Measurements from ENCODE around the gene PSMA1.

The PSMA1 gene

GRCh38 chr11:14500181-14500651 lies 20.0 kb downstream of the PSMA1 start:
- H3K4me3 ChIP-seq, result peak overlapping the region; percentile 82
- no peak for TF ChIP-seq Cebpa-rat (IDR thresholded peaks at IDR 0.05)

GRCh38 chr11:14499560-14500180 lies 20.5 kb downstream of the PSMA1 start, which contains the start of gene COPB1:
COPB1 (minus strand) TSS chr11:14499811; CDS start chr11:14498928, 883 bp downstream.
- TF ChIP-seq Cebpa-rat (IDR thresholded peaks at IDR 0.05), result no peak

More at GRCh38 chr11:14500181-14500651, 20.0 kb downstream of the PSMA1 start:
- H3K4me1 ChIP-seq, result peaks cover 21% of the 10 kb centered on the region
- peak overlapping the region; percentile 68 for H3K27ac ChIP-seq
- H3K4me2 ChIP-seq, result peak overlapping the region; percentile 85
- H3K36me3 ChIP-seq, result peaks cover 48% of the 10 kb centered on the region
- H3K27me3 ChIP-seq, result no peaks in the 10 kb centered on the region
- H3K9me3 ChIP-seq, result no peaks in the 10 kb centered on the region
- H3K9ac ChIP-seq, result peak overlapping the region; percentile 84
- peaks cover 32% of the 10 kb centered on the region for H4K20me1 ChIP-seq

GRCh38 chr11:14499178-14499559 lies 21.0 kb downstream of the PSMA1 start:
- Histone ChIP-seq H3K4me3 (peak overlapping the region; percentile 82), H3K4me1 (peaks cover 21% of the 10 kb centered on the region), H3K36me3 (peaks cover 48% of the 10 kb centered on the region), H3K4me2 (peak overlapping the region; percentile 86), H3K9me3 (no peaks in the 10 kb centered on the region), H4K20me1 (peaks cover 40% of the 10 kb centered on the region), H3K9ac (peak overlapping the region; percentile 84), H3K27me3 (no peaks in the 10 kb centered on the region), H3K27ac (peak overlapping the region; percentile 68)
- no peak for TF ChIP-seq Cebpa-rat (IDR thresholded peaks at IDR 0.05)

More at GRCh38 chr11:14499560-14500180, 20.5 kb downstream of the PSMA1 start, which contains the start of gene COPB1:
- peaks cover 38% of the 10 kb centered on the region for H4K20me1 ChIP-seq
- peak within 1 kb of the TSS; percentile 86 for H3K4me2 ChIP-seq
- H3K9ac ChIP-seq, result peak within 1 kb of the TSS; percentile 84
- peak within 1 kb of the TSS; percentile 68 for H3K27ac ChIP-seq
- H3K36me3 ChIP-seq, result peaks cover 48% of the 10 kb centered on the region
- H3K4me3 ChIP-seq, result peak within 1 kb of the TSS; percentile 82
- peaks cover 21% of the 10 kb centered on the region for H3K4me1 ChIP-seq
- no peaks in the 10 kb centered on the region for H3K9me3 ChIP-seq
- no peaks in the 10 kb centered on the region for H3K27me3 ChIP-seq

- H3K4me3 ChIP-seq, result no peak overlapping the region
- peaks cover 100% of the 10 kb centered on the region for H3K36me3 ChIP-seq
- H3K27me3 ChIP-seq, result no peaks in the 10 kb centered on the region
- H3K9ac ChIP-seq, result no peak overlapping the region
- H3K9me3 ChIP-seq, result no peaks in the 10 kb centered on the region
- H4K20me1 ChIP-seq, result peaks cover 36% of the 10 kb centered on the region; the same call in 1 of the 2 replicates
- H3K4me2 ChIP-seq, result no peak overlapping the region
- no peak for TF ChIP-seq Cebpa-rat (IDR thresholded peaks at IDR 0.05)
- H3K27ac ChIP-seq, result no peak overlapping the region
- H3K4me1 ChIP-seq, result no peaks in the 10 kb centered on the region
These were observed 39.5 kb downstream of the PSMA1 start for GRCh38 chr11:14480716-14481115.

- H3K4me1 ChIP-seq, result no peaks in the 10 kb centered on the region
- TF ChIP-seq Cebpa-rat (IDR thresholded peaks at IDR 0.05), result no peak
- no peak overlapping the region for H3K9ac ChIP-seq
- H3K9me3 ChIP-seq, result no peaks in the 10 kb centered on the region
- no peak overlapping the region for H3K27ac ChIP-seq
- no peak overlapping the region for H3K4me2 ChIP-seq
- H4K20me1 ChIP-seq, result peaks cover 50% of the 10 kb centered on the region
- no peaks in the 10 kb centered on the region for H3K27me3 ChIP-seq
- no peak overlapping the region for H3K4me3 ChIP-seq
- H3K36me3 ChIP-seq, result peaks cover 99% of the 10 kb centered on the region
These were observed 49.1 kb downstream of the PSMA1 start for GRCh38 chr11:14471127-14471526.

- no peaks in the 10 kb centered on the region for H3K9me3 ChIP-seq
- no peak overlapping the region for H3K4me2 ChIP-seq
- H3K27ac ChIP-seq, result no peak overlapping the region
- no peaks in the 10 kb centered on the region for H3K27me3 ChIP-seq
- peaks cover 96% of the 10 kb centered on the region for H3K36me3 ChIP-seq
- H3K4me1 ChIP-seq, result no peaks in the 10 kb centered on the region
- TF ChIP-seq Cebpa-rat (IDR thresholded peaks at IDR 0.05), result no peak
- 0 out of 2 replicates have a peak, but pooled peaks cover 6% of the 10 kb centered on the region for H4K20me1 ChIP-seq
- no peak overlapping the region for H3K4me3 ChIP-seq
- H3K9ac ChIP-seq, result no peak overlapping the region
These were observed 56.6 kb downstream of the PSMA1 start for GRCh38 chr11:14463623-14464022.

GRCh38 chr11:14460147-14460546 lies 60.0 kb downstream of the PSMA1 start:
- Histone ChIP-seq H4K20me1 (no peaks in the 10 kb centered on the region), H3K9me3 (no peaks in the 10 kb centered on the region), H3K36me3 (peaks cover 90% of the 10 kb centered on the region), H3K27ac (no peak overlapping the region), H3K4me3 (no peak overlapping the region), H3K27me3 (no peaks in the 10 kb centered on the region), H3K4me2 (no peak overlapping the region), H3K9ac (no peak overlapping the region), H3K4me1 (no peaks in the 10 kb centered on the region)
- TF ChIP-seq Cebpa-rat (IDR thresholded peaks at IDR 0.05), result no peak

- no peak overlapping the region for H3K27ac ChIP-seq
- no peaks in the 10 kb centered on the region for H4K20me1 ChIP-seq
- H3K27me3 ChIP-seq, result no peaks in the 10 kb centered on the region
- no peak for TF ChIP-seq Cebpa-rat (IDR thresholded peaks at IDR 0.05)
- H3K9me3 ChIP-seq, result no peaks in the 10 kb centered on the region
- H3K36me3 ChIP-seq, result peaks cover 81% of the 10 kb centered on the region
- no peak overlapping the region for H3K4me2 ChIP-seq
- H3K9ac ChIP-seq, result no peak overlapping the region
- no peaks in the 10 kb centered on the region for H3K4me1 ChIP-seq
- no peak overlapping the region for H3K4me3 ChIP-seq
These were observed 61.8 kb downstream of the PSMA1 start for GRCh38 chr11:14458377-14458776.

- no peak for TF ChIP-seq Cebpa-rat (IDR thresholded peaks at IDR 0.05)
- no peaks in the 10 kb centered on the region; the same call in 1 of the 2 replicates for H3K9me3 ChIP-seq
- no peak overlapping the region for H3K4me3 ChIP-seq
- no peak overlapping the region for H3K4me2 ChIP-seq
- H3K9ac ChIP-seq, result no peak overlapping the region
- no peak overlapping the region for H3K27ac ChIP-seq
- H3K27me3 ChIP-seq, result no peaks in the 10 kb centered on the region
- peaks cover 11% of the 10 kb centered on the region for H3K4me1 ChIP-seq
- H3K36me3 ChIP-seq, result peaks cover 75% of the 10 kb centered on the region
- H4K20me1 ChIP-seq, result no peaks in the 10 kb centered on the region
These were observed 64.3 kb downstream of the PSMA1 start for GRCh38 chr11:14455648-14456430.

All from BLaER1 (cell line).